GM21737 (cell line): ENCODE results near the gene BTG4.
A peak's percentile ranks its signal among the peaks of the same experiment; 100 is the strongest.

Experiments used
- ATAC-seq: cut with Tn5 transposase; IDR thresholded peaks from one replicate; pipeline ENCODE4 v1.9.1; 2021; ENCODE audit warnings: mild to moderate bottlenecking, moderate library complexity; ENCODE audit not compliant: unreplicated experiment

BTG4 gene

GRCh38 chr11:111456859-111457730, 55.1 kb downstream of the BTG4 start:
- ATAC-seq, result no peak

- ATAC-seq, result no peak
Observed at GRCh38 chr11:111456086-111456858, 55.9 kb downstream of the BTG4 start.

DNA sequence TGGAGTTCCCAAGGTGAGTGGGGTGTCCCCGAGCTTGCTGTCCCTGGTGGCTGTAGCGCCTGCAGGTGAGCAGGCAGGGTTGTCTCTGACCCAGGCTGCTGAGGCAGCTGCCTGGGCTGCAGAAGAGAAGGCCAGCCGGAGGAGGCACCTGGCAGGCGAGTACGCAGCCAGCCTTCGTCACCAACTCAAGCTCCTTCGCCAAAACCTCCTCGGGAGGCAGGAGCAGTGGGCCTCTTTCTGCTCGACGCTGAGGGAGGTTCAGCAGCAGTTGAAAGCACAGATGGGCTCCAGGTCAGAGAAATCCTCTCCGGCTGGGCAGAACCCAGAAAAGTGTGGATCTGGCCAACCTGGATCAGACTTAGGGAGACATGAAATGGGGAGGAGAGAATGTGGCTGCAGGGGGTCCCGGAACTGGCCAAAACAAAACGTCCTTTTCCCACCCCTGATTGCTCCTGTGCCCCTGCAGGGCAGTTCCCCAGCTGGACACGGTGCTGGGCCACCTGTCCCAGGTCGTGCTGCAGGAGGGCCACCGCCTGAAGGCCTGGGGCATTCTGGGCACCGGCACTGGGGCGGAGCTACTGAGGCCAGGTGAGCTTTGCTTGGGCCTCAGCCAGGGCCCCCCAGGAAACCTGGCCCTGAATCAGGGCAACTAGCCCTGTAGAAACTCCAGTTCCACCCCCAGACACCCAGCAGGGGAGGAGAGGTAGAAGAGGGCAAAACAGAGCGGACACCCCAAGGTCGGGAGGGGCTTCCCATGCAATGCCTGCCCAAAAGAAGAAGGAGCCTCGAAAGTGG, 56.7 kb downstream of the BTG4 start:
- no peak for ATAC-seq

- no peak for ATAC-seq
Observed at GRCh38 chr11:111454561-111455192, 57.5 kb downstream of the BTG4 start.

DNA sequence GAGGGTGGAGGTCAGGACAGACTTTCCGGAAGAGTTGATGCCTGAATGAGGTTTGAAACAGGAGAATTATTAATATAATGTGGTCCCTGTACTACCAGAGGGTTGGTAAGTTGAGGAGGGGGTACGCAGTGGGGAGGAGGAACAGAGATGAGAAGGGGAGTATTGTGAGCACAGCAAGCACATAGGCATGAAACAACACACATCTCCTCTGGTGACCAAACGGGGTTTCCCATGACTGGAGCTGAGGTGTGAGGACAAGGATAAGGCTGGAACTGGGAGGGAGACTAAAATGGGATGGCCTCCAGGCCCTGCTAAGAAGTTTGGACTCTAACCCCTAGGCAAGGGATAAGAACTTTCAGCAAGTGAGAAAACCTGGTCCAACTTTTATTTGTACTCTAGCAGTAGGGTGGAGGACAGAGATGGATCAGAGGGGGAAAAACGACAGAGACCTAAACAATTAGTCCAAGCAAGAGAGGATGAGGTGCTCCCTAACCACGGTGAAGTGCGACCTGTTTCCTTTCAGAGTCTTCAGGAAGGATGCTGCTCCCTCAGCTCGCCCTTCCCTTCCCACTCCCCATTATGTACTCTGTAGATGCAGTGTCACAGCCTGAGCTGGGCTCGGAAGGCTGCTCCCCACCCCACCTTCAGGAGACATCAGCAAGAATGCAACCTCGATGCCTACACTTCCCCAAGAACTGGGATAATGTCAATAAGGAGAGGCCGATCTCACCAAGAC, 59.2 kb downstream of the BTG4 start:
- no peak for ATAC-seq

DNA sequence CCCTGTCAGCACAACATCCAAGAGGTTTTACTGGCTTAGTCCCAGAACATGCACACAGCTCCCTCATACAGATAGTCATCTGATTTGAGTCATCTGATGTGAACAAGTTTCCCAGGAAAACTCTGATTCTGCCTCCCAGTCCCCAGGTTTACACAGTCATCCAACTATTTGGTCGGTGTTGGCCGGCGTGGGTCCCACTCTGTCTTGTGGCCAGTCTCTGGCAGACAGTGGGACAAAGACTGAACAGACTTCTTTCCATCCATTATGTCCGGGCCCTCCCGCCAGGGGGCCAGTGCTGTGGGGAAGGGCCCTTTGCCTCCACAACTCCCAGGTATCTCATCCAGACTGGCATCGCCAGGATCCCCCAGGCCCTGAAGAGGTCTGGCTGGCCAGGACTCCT, 60.0 kb downstream of the BTG4 start:
- no peak for ATAC-seq

- ATAC-seq, result peak; percentile 66
Observed at GRCh38 chr11:111450480-111451320, 61.5 kb downstream of the BTG4 start.

- ATAC-seq, result no peak
Observed at GRCh38 chr11:111449696-111450479, 62.3 kb downstream of the BTG4 start.

GRCh38 chr11:111448831-111449557, 63.2 kb downstream of the BTG4 start:
- ATAC-seq, result no peak

- ATAC-seq, result no peak
Observed at GRCh38 chr11:111448414-111448813, 63.8 kb downstream of the BTG4 start.

DNA sequence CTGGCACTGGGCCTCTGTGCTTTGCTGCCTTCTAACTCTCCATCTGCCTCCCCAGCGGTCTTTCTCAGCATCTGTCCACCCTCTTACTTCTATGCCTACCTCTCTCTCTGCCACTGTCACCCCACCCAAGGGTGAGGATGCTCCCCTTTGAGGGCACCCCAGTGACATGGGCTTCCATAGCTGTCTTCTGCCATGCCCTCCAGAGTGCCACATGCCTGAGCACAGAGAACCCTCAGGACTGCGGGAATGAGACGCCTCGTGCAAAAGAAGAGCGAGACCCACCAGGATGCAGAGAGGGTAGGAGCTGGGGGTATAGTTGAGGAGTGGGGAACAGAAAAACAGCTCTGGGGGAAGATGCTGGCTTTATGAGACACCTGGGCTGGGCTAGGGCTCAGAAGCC, 64.3 kb downstream of the BTG4 start:
- no peak for ATAC-seq

GRCh38 chr11:111447112-111447471, 65.1 kb downstream of the BTG4 start:
- no peak for ATAC-seq

- ATAC-seq, result peak; percentile 89
Observed at GRCh38 chr11:111446404-111447111, 65.6 kb downstream of the BTG4 start.

DNA sequence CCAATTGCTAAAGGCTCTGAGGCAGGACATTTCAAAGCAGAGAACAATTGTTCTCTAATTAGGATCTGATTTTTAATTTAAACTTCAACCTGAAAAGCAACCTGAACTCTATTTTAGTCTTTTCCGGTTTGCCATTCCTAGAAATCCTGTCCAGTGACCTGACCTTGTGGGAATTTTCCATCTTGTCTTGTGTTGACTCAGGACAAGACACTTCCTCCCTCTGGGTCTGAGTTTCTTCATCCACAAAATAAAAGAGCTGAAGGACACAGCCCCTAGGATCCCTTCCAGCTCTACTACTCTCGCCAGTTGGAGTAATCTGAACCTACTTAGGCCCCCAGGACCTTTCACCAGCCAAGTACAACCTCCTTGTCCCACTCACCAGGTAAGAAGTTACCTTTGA, 66.6 kb downstream of the BTG4 start:
- no peak for ATAC-seq
